ENCODE results near the gene LETM1. TPM values are rescaled to one million over a fixed set of nuclear protein-coding genes. Genes with fewer than 3 reads are reported as not detected.
A peak's percentile ranks its signal among the peaks of the same experiment; 100 is the strongest.

LETM1 gene
- total RNA-seq, 1 donor from 2014 or later: 39.8 TPM

GRCh38 chr4:1802720-1803522 lies 53.0 kb downstream of the LETM1 start:
- no peak for ATAC-seq
- DNase-seq (ENCODE audit: missing footprints): no peak
- intact Hi-C loops (cut with DNase I): no loop called here

GRCh38 chr4:1802151-1802715 lies 53.7 kb downstream of the LETM1 start:
- intact Hi-C loops (cut with DNase I): no loop called here
- ATAC-seq (peak; percentile 47), DNase-seq (ENCODE audit: missing footprints) (no peak)

GRCh38 chr4:1801286-1801958 lies 54.5 kb downstream of the LETM1 start:
- DNase-seq (ENCODE audit: missing footprints) (no peak), ATAC-seq (no peak)
- intact Hi-C loops (cut with DNase I): no loop called here

GRCh38 chr4:1800805-1801204 lies 55.2 kb downstream of the LETM1 start:
- intact Hi-C loops (cut with DNase I): no loop called here
- DNase-seq (ENCODE audit: missing footprints) (no peak), ATAC-seq (no peak)

GRCh38 chr4:1799387-1800375 lies 56.3 kb downstream of the LETM1 start:
- intact Hi-C loops (cut with DNase I): no loop called here
- no peak for DNase-seq (ENCODE audit: missing footprints)
- ATAC-seq: no peak

- intact Hi-C loops (cut with DNase I): no loop called here
- ATAC-seq (no peak), DNase-seq (ENCODE audit: missing footprints) (no peak)
Measured at GRCh38 chr4:1798580-1799386, 57.2 kb downstream of the LETM1 start.

- ATAC-seq (no peak), DNase-seq (ENCODE audit: missing footprints) (no peak)
- intact Hi-C loops (cut with DNase I): no loop called here
Measured at GRCh38 chr4:1797861-1798579, 57.9 kb downstream of the LETM1 start.

- intact Hi-C loops (cut with DNase I): no loop called here
- ATAC-seq: no peak
- DNase-seq (ENCODE audit: missing footprints): no peak
Measured at GRCh38 chr4:1797298-1797860, 58.6 kb downstream of the LETM1 start.

- ATAC-seq: no peak
- intact Hi-C loops (cut with DNase I): no loop called here
Measured at GRCh38 chr4:1796486-1797204, 59.3 kb downstream of the LETM1 start.

GRCh38 chr4:1795299-1796195 lies 60.4 kb downstream of the LETM1 start:
- ATAC-seq (no peak), DNase-seq (ENCODE audit: missing footprints) (no peak)
- intact Hi-C loops (cut with DNase I): no loop called here

More at GRCh38 chr4:1796486-1797204, 59.3 kb downstream of the LETM1 start:
- DNase-seq (ENCODE audit: missing footprints): no peak

- intact Hi-C loops (cut with DNase I): no loop called here
- ATAC-seq (no peak), DNase-seq (ENCODE audit: missing footprints) (no peak)
Measured at GRCh38 chr4:1794809-1795298, 61.1 kb downstream of the LETM1 start.

GRCh38 chr4:1793940-1794808 lies 61.8 kb downstream of the LETM1 start:
- DNase-seq (ENCODE audit: missing footprints) (no peak), ATAC-seq (no peak)
- intact Hi-C loops (cut with DNase I): no loop called here

- intact Hi-C loops (cut with DNase I): no loop called here
- no peak for DNase-seq (ENCODE audit: missing footprints)
- no peak for ATAC-seq
Measured at GRCh38 chr4:1793496-1793840, 62.5 kb downstream of the LETM1 start.

- ATAC-seq (peak; percentile 74), DNase-seq (ENCODE audit: missing footprints) (no peak)
- intact Hi-C loops (cut with DNase I): no loop called here
Measured at GRCh38 chr4:1792832-1793495, 63.0 kb downstream of the LETM1 start, which contains the start of gene FGFR3. FGFR3 (plus strand) TSS chr4:1793293; CDS start chr4:1793935, 642 bp downstream.

All from Right ventricle myocardium inferior (tissue), 1 donor.